Right ventricle myocardium superior (tissue), 1 donor: Measurements from ENCODE around the gene CHCT1. TPM values are rescaled to one million over a fixed set of nuclear protein-coding genes. Genes with fewer than 3 reads are reported as not detected.
"Not testable (repeated sequence)": the region's sequence is repeated elsewhere in the genome, so short reads cannot be mapped to it uniquely, and the experiment has no call there.

Source experiments
- ATAC-seq: fragments of 200-7000 bp; cut with Tn5 transposase; one replicate; pipeline ENCODE4 v1.9.1; 2020; ENCODE audit warnings: mild to moderate bottlenecking; ENCODE audit not compliant: poor library complexity
- DNase-seq: peaks from one replicate; pipeline ENCODE4 v3.0.0-alpha.2; 2020
- intact Hi-C: fragments of 100-400 bp; cut with DNase I; formaldehyde crosslinking; loops from one replicate; pipeline ENCODE4 v1.11.2; 2022
- total RNA-seq: library from RNA; stranded (reverse); fragmentation: NEBNext Ultra II Directional; extraction: Animal tissue kit (Norgen Biotek cat#: 25700); gene quantifications from one replicate; pipeline ENCODE4 v1.2.1, GENCODE V29; 2021
- donor health status: DM: no; HTN: yes; CAD: no; lungs with severe emphysema.

CHCT1 gene
- total RNA-seq, 1 donor from 2014 or later: not detected

DNA sequence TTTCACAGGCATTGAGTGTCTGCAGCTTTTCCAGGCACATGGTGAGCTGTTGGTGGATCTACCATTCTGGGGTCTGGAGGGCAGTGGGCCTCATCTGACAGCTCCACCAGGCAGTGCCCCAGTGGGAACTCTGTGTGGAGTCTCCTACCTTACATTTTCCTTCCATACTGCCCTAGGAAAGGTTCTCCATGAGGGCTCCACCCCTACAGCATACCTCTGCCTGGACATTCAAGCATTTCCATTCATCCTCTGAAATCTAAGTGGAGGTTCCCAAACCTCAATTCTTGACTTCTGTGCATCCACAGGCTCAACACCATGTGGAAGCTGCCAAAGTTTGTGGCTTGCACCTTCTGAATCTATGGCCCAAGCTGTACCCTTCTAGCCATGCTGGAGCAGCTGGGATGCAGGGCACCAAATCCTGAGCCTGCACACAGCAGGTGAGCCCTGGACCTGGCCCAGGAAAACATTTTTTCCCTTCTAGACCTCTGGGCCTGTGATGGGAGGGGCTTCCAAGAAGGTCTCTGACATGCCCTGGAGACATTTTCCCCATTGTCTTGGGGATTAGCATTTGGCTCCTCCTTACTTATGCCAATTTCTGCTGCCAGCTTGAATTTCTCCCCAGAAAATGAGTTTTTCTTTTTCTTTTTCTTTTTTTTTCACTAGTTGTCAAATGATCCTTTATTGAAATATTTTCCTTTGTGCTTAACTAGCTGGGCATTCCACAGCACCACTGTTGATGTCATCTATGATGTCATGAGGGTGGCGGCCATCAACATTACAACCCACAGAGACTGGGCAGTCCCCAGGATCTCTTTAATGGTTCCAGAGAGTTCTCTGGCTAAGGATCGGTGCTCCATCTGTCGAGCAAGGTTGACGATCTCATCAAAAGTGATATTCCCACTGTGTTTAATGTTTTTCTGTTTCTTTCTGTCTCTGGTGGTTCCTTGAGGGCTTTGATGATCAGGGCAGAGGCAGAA is 11.0 kb downstream of the CHCT1 start:
- DNase-seq, ATAC-seq: not testable (repeated sequence)
- intact Hi-C loops: loop anchor here (10.0 kb wide), 2 partner anchors 199 to 289 kb away; partner anchors contain the start of gene CA4

DNA sequence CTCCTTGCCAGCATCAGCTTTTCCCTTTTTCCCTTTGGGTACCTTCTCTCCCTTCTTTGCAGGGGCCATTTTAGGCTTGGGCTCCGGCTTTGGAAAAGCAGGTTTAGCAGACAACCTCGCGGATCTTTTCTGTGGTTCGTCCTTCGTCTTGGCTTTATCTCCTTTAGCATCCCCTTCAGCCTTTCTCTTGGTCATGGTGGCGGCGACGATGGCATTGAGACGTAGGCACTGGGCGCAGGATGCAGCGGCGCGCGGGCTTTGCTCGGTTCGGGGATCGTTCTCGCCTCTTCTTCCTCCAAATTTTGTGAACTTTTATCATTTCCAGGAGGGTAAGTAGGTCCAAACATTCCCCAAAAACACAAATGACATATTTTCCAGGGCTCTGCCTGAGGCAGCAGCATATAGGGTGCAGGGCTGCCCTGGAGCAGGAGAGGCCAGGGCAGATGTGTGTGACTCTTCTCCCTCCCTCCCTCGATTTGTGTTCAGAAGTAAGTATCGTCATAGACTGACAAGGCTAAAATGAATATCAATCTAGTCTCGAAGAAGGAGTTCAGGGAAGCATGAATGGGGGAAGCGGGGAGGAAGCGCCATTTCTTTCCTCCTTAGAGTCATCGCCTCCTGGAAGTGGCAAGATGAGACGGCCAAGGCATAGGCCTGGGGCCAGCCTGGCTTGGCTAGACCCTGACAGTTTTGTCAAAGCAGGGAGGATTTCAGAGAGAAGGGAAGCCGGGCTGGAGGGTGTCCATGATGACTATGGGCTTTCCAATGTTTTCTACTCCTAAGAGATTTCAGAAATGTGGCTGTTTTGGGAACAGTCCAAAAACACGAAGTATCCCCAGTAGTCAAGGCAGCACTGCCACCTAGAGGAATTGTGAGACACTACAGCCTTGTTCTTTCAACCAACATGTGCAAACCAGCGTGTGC is 13.2 kb downstream of the CHCT1 start:
- DNase-seq (peak; percentile 70), ATAC-seq (peak; percentile 93)
- intact Hi-C loops: loop anchor here (10.0 kb wide), 2 partner anchors 201 to 291 kb away; partner anchors contain the start of gene CA4

DNA sequence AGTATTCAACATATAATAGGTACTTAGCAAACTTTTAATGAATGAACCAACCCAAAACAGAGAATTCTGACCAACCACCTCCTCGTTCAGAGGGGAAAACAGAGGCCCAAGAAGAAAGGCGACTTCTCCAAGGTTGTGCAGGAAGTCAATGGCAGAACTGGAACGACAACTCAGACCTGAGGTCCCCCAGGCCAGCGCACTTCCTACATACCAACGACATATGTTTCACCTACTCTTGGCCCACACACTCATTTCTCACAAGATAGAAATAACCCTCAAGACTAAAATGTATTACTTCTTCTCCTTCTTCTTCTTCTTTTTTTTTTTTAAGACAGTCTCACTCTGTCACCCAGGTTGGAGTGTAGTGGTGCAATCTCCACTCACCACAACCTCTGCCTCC is 14.4 kb downstream of the CHCT1 start:
- intact Hi-C loops: loop anchor here (10.0 kb wide), 2 partner anchors 202 to 292 kb away; partner anchors contain the start of gene CA4
- DNase-seq (no peak), ATAC-seq (no peak)

DNA sequence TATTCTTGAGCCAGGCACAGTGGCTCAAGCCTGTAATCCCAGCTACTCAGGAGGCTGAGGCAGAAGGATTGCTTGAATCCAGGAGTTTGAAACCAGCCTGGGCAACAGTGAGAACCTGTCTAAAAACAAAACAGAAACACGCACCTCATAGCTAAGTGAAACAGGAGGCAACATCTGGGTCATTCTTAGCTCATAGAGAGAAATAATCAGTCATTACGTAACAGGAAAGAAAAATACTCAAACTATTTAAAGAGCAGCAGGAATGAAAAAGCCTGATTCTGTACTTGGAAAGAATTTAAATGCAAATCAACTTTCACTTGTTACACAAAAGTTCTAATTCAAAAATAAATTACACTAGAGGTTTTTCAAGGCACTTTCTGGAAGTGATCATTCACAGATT is 17.2 kb downstream of the CHCT1 start:
- DNase-seq: no peak
- no peak for ATAC-seq
- intact Hi-C loops: loop anchor here (10.0 kb wide), 2 partner anchors 205 to 295 kb away; partner anchors contain the start of gene CA4

DNA sequence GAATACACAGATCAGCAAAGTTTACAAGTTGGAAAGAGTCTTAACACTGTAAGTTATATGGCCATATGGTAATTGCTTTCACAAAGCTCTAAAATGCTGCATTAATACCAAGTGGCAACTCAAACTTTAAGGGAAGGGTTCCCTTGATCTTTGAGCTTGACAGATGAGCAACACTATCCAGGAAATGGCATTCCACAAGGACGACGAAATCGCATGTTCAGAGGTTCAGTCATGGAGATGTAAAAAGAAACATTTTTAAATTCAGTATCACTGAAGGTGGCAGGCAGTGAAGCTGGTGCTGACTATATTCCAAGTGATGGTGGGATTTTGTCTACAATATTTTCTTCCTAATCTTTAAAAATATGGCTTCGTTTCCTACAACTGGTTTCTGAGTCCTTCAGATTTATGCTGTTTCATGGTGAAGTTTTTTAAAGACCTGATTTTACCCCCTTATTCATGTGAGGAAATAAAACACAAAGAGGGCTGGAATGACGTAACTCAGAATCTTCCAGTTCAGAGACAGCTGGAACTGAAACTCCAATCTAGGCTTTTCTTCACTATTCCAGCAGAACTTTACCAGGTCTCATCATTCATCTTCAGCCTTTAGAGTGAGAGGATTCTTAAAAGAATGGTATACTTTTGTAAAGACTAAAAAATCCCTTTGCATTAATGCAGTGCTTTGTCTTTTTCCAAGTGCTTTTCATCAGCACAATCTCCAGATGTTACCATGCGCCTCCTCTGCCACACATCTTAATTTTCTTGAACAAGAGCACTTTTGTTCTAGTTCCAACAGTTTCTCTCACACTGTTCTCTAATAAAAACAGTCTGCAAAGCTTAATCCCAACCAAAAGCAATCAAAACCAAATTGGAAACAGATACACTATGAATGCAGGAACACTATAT is 20.2 kb downstream of the CHCT1 start:
- intact Hi-C loops: no loop called here
- ATAC-seq (peak; percentile 53), DNase-seq (no peak)

DNA sequence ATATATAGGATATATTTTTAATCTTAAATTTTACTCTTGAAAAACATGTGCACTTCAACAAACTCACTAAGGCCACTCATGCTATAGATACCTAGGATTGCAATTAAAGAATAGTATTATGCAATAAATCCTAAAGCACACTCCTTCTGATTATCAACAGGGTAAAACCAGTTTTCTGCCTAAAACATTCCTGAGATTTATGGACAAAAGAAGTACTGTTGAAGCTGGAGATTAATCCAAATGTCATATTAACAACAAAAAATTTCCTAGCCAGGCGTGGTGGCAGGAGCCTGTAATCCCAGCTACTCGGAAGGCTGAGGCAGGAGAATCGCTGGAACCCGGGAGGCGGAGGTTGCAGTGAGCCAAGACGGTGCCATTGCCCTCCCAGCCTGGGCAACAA is 21.4 kb downstream of the CHCT1 start:
- DNase-seq (no peak), ATAC-seq (no peak)
- intact Hi-C loops: no loop called here

DNA sequence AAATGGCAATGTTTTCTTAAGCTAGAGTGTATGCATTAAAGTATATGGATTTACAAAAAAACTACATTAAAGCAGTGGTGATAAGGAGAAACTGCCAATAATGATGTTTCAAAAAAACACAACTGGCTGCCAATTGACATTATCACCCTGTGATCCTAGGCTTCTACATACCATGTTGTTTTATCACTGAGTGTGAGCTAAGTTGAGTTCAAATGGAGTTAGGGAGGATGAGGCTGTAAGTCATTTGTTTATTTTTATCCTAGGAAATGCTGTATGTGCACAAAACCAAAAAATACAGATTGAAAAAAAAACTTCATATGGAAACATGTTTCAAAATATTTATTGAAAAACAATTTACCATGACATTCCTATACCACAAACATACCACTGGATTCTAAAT is 22.9 kb downstream of the CHCT1 start:
- ATAC-seq: no peak
- intact Hi-C loops: no loop called here
- DNase-seq: no peak

DNA sequence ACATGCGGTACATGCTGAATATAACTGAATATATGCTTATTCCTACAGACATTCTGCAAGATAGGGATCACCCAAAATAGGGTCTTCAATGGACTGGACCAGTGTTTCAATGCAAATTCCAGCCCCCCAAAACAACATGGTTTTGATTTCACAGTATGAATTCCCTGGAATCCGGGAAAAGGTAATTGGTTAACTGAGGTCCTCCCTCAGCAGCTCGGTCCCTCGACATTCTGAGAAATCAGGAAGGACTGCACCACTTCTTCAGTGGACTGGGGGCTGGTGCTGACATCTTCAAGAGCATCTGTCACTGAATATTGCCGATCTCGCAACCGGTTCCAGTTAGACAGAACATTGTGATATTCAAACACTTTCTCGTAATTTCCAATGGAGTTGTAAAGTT is 25.1 kb downstream of the CHCT1 start:
- DNase-seq: no peak
- intact Hi-C loops: no loop called here
- ATAC-seq: no peak

DNA sequence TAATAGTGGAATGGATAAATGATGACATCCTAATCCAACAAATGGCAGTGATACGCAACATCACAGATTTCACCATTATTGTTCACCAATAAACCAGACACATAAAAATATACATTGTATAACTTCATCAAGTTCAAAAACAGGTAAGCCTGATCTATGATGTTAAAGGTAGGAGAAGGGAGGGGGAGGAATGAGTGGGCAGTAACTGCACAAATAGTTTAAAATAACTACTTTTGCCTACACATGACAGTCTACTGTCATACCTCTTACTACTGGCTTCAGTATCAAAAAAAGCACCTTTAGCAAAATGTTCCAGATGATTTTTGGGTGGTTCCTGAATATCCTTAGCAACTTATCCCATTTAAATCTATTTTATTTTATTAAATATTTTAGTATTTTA is 28.8 kb downstream of the CHCT1 start:
- DNase-seq (no peak), ATAC-seq (no peak)
- intact Hi-C loops: no loop called here

DNA sequence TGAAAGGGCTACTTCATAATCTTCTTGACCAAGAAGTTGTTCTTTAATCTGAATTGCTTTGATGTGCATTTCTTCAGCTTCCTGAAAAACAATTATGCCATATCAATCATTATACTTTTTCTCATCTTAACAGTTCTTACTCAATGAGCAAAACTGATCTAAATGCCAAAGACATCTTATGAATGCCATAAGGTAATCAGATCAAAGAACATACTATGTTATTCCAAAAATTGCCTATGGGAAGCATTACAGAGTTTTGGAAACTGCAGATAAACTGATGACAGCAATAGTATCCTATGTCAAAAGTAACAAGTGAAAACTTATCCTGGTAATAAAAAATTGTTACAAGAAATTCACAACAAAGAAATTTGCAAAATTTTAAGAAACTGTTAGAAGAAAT is 29.7 kb downstream of the CHCT1 start:
- intact Hi-C loops: no loop called here
- ATAC-seq (no peak), DNase-seq (no peak)

DNA sequence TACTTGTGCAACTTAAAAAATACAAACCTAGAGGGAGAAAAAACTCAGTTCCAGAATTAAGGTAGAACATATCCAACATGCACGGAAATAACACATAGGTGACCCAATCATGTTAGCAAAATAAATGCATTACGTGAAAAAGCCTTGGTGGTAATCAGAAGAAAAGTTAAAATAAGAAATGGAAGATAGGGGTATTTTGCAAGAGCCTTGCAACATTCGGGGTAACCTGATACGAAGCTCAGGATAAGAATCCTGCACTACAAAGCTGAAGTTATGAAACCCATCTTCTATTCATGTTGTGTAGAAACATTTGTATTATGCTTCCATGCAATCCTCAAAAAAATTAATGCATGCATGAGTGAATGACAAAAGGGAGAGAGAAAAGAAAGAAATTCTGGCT is 33.1 kb downstream of the CHCT1 start:
- intact Hi-C loops: no loop called here
- DNase-seq (no peak), ATAC-seq (no peak)

DNA sequence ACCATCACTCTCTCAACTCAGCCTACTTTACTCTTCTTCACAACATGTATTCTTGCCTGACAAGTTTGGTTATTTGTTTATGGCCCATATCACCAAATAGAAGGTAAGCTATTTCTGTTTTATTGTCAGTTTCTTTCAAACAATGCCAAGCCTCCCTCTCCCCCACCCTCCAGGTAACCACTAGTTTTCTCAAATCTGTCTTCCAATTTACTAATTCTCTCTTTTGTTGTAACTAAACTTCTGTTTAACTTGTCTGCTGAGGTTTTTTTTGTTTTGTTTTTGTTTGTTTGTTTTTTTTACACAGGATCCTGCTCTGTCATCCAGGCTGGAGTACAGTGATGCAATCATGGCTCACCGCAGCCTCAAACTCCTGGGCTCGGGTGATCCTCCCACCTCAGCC is 34.9 kb downstream of the CHCT1 start:
- no peak for DNase-seq
- ATAC-seq: no peak
- intact Hi-C loops: no loop called here

DNA sequence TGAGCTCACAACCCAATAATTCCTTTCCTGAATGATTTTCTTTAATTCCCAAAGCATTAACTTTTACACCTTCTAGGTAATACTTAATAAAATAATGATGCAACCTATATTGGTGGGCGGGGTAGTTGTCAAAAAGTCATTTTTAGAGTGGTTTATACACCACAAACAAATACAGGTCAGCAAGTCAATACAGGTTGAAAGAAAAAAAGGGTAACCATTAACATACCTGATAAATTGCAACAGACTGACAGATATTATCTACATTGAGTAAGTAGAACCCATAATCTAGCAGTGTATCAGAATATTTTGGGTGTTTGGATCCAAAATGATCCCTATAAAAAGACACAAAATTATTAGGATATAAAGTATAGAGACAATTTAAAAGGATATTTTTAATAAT is 39.3 kb downstream of the CHCT1 start:
- ATAC-seq (no peak), DNase-seq (no peak)
- intact Hi-C loops: no loop called here

DNA sequence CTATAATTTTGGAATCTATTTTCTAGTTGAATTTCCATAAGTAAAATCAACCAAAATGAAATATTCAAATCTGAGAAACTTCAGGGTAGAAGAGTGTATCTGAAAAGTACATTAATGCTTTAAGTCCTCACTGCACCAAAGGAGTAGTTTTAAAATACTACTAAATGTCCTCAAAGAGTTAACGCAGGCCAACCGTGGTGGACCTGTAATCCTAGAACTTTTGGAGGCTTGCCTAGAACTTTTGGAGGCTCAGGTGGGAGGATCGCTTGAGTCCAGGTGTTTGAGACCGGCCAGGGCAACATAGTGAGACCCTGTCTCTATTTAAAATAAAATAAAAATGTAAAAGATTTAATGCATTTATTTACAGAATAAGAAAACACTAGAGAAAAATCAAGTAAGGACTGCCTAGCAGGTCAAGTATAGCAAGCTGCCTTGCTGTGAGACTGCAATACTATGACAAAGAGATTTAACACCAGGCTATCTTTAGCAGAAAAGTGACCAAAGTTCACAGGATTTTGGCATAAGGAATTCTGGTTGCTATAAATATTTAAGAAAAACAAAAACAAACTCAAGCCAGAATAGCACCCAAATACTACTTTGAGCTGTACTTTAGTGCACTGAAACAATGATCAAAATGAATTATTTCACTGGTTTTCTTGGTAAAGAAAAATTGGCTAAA is 41.0 kb downstream of the CHCT1 start:
- no peak for DNase-seq
- ATAC-seq: peak; percentile 22
- intact Hi-C loops: no loop called here

DNA sequence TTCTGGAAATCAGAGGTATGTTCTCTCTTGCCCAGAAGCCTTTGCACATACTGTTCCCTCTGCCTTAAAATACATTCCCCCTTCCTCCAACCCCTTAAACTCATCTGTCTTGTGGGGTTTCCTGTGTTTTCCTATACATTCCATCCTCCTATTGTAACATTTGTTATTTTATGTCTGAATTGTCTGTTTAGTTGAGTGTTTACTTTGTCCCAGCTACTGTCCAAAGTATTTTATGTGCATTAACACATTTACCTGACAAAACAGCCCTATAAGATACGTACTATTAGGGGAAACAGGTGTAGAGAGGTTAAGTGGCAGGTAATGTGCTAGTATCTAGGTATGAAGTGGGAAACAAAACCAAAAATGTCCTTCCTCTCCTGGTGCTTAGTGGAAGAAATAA is 42.1 kb downstream of the CHCT1 start:
- intact Hi-C loops: no loop called here
- ATAC-seq (no peak), DNase-seq (no peak)

DNA sequence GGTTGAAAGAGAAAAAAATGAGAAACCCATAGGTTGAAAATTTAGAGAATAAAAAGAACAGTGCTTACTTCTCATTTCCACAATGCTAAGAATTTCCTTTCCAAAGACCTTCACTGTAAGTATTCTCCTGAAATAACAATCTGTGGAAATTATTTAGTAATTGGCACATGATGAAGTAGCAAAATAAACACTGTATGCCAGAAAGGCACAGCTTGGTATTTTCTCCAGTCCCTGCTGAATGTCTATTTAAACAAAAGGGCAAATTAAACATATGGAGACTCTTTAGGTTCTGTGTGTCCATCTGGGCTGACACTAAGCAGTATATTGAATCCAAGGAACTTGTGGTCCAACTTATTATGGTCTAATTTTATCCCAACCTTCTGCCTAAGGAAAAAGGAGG is 46.1 kb downstream of the CHCT1 start:
- intact Hi-C loops: no loop called here
- DNase-seq: no peak
- ATAC-seq: no peak

DNA sequence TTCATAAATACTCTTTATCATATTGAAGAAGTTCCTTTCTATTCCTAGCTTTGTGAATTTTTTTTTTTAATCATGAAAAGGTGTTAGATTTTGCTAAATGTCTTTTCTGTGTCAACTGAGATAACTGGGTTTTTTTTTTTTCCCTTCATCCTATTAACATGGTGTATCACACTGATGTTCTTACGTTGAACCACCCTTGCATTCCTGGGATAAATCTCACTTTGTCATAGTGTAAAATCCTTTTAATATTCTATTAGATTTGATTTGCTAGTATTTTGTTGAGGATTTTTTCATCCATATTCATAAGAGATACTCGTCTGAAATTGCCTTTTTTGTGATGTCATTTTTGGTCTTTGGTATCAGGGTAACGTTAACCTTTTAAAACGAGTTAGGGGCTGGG is 49.2 kb downstream of the CHCT1 start:
- DNase-seq (no peak), ATAC-seq (no peak)
- intact Hi-C loops: no loop called here

DNA sequence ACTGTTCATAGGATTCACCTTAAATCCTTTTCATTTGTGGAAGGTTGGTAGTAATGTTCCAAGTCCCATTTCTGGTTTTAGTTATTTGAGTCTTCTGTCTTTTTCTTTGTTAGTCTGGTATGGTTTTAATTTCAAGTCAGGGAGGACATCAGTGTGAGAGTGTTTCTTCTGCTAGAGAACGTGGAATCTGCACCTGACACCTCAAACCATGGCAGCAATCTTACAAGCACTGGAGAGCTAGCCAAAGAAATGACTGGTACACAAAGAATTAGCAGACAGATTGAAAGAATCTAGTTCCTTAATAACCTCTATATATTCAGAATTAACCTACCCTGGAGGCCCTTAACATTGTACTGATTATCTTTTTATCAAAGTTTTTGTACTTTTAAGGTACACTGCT is 50.2 kb downstream of the CHCT1 start:
- DNase-seq (no peak), ATAC-seq (no peak)
- intact Hi-C loops: no loop called here
